IMR-90 (cell line): ENCODE measurements around the gene SIRT5. TPM values are rescaled to one million over a fixed set of nuclear protein-coding genes. Genes with fewer than 3 reads are reported as not detected.

Experiments used
- ATAC-seq: fragments of 200-7000 bp; cut with Tn5 transposase; 2 replicates; pipeline ENCODE4 v1.9.1; 2020; ENCODE audit warnings: low read depth, mild to moderate bottlenecking, moderate library complexity
- BruUV-seq: library from RNA; stranded (reverse); fragments of 400-500 nt; replicated peaks from 2 replicates; lab custom pipeline; 2021; lab: Mats Ljungman, UMichigan
- CTCF ChIA-PET: fragments of 300-600 bp; formaldehyde crosslinking; extraction: SDS; loops from one replicate; lab custom pipeline; 2021; ENCODE audit warnings: antibody characterized with exemption; lab: Yijun Ruan, JAX
- POLR2A ChIA-PET: fragments of 300-600 bp; sonication (Branson Sonifier 250); formaldehyde crosslinking; loops from one replicate; lab custom pipeline; 2022; ENCODE audit warnings: antibody characterized with exemption; ENCODE audit not compliant: unreplicated experiment; lab: Charles Lee
- DNase-seq: peaks from one replicate; pipeline ENCODE4 v3.0.0; 2013
- H2AFZ ChIP-seq: replicated peaks from 2 replicates; pipeline ENCODE3; 2013; ENCODE audit warnings: low read length, mild to moderate bottlenecking; ENCODE audit not compliant: poor library complexity
- H2AK5ac ChIP-seq: 2 replicates; pipeline ENCODE4 v1.6.1; 2013; ENCODE audit warnings: low read depth, low read length, inconsistent platforms
- H2AK9ac ChIP-seq: replicated peaks from 2 replicates; pipeline ENCODE3; 2013; ENCODE audit warnings: mild to moderate bottlenecking, low read depth, low read length, moderate library complexity; ENCODE audit not compliant: poor library complexity
- H2BK120ac ChIP-seq: 2 replicates; pipeline ENCODE4 v1.6.1; 2013; ENCODE audit warnings: low read depth, low read length, inconsistent platforms
- H2BK15ac ChIP-seq: 3 replicates; pipeline ENCODE4 v1.6.1; 2013; ENCODE audit warnings: low read depth, low read length, inconsistent platforms
- H2BK20ac ChIP-seq: 2 replicates; pipeline ENCODE4 v1.6.1; 2013; ENCODE audit warnings: low read depth, mild to moderate bottlenecking, inconsistent platforms, low read length, moderate library complexity
- H2BK5ac ChIP-seq: 2 replicates; pipeline ENCODE4 v1.6.1; 2013; ENCODE audit warnings: mild to moderate bottlenecking, low read depth, low read length, inconsistent platforms; ENCODE audit not compliant: poor library complexity, severe bottlenecking
- H3K14ac ChIP-seq: replicated peaks from 2 replicates; pipeline ENCODE4 v1.6.1; 2013; ENCODE audit warnings: low read depth, low read length, inconsistent platforms
- H3K18ac ChIP-seq: 2 replicates; pipeline ENCODE4 v1.6.1; 2013; ENCODE audit warnings: low read depth, low read length, control low read depth
- H3K23ac ChIP-seq: 2 replicates; pipeline ENCODE4 v1.6.1; 2013; ENCODE audit warnings: low read depth, low read length, inconsistent platforms
- H3K27ac ChIP-seq: 2 replicates; pipeline ENCODE4 v1.5.1; 2013; ENCODE audit warnings: mild to moderate bottlenecking, control low read depth, low read length; ENCODE audit not compliant: insufficient read depth
- H3K27me3 ChIP-seq: 2 replicates; pipeline ENCODE4 v1.6.1; 2013; ENCODE audit warnings: low read length; ENCODE audit not compliant: control insufficient read depth, insufficient read depth
- H3K36me3 ChIP-seq: 2 replicates; pipeline ENCODE4 v1.6.1; 2013; ENCODE audit warnings: low read length, mixed read lengths; ENCODE audit not compliant: control insufficient read depth, insufficient read depth
- H3K4ac ChIP-seq: 2 replicates; pipeline ENCODE4 v1.6.1; 2013; ENCODE audit warnings: low read depth, low read length, inconsistent platforms
- H3K4me1 ChIP-seq: 2 replicates; pipeline ENCODE4 v1.6.1; 2013; ENCODE audit warnings: low read length, mixed read lengths; ENCODE audit not compliant: control insufficient read depth, insufficient read depth
- H3K4me2 ChIP-seq: 2 replicates; pipeline ENCODE4 v1.6.1; 2013; ENCODE audit warnings: low read depth, mild to moderate bottlenecking, control low read depth, low read length, moderate library complexity
- H3K4me3 ChIP-seq: 2 replicates; pipeline ENCODE4 v1.5.1; 2013; ENCODE audit warnings: low read depth, mild to moderate bottlenecking, control low read depth, low read length, moderate library complexity; ENCODE audit not compliant: insufficient read depth
- H3K56ac ChIP-seq: 2 replicates; pipeline ENCODE4 v1.6.1; 2013; ENCODE audit warnings: low read length, inconsistent platforms; ENCODE audit not compliant: insufficient read depth; ENCODE audit errors: extremely low read depth
- H3K79me1 ChIP-seq, 2 experiments: 2 replicates each; pipeline ENCODE4 v1.6.1; 2013; ENCODE audit warnings: low read length in 2 of 2, inconsistent platforms in 1 of 2, low read depth in 1 of 2
- H3K9ac ChIP-seq: 2 replicates; pipeline ENCODE4 v1.6.1; 2013; ENCODE audit warnings: low read depth, low read length, control low read depth
- H3K9me1 ChIP-seq: 2 replicates; pipeline ENCODE4 v1.6.1; 2013; ENCODE audit warnings: low read length, inconsistent platforms; ENCODE audit not compliant: insufficient read depth
- H3K9me3 ChIP-seq: 2 replicates; pipeline ENCODE4 v1.6.1; 2013; ENCODE audit warnings: low read length; ENCODE audit not compliant: control insufficient read depth, insufficient read depth
- H4K20me1 ChIP-seq: 2 replicates; pipeline ENCODE4 v1.6.1; 2013; ENCODE audit warnings: low read length, inconsistent platforms; ENCODE audit not compliant: insufficient read depth
- H4K5ac ChIP-seq: 2 replicates; pipeline ENCODE4 v1.6.1; 2013; ENCODE audit warnings: mild to moderate bottlenecking, low read depth, low read length, control low read depth
- H4K8ac ChIP-seq, 2 experiments: 2 replicates each; pipeline ENCODE4 v1.6.1; 2013; ENCODE audit warnings: low read depth in 2 of 2, low read length in 2 of 2, control low read depth in 1 of 2, inconsistent platforms in 1 of 2
- H4K91ac ChIP-seq: 2 replicates; pipeline ENCODE4 v1.6.1; 2013; ENCODE audit warnings: low read depth, low read length, inconsistent platforms; ENCODE audit not compliant: insufficient read depth
- BHLHE40 ChIP-seq: fragments of 150-350 bp; IDR thresholded peaks from 2 replicates; pipeline ENCODE4 v1.6.1; 2016; ENCODE audit warnings: mild to moderate bottlenecking, low read depth, low read length
- CEBPB ChIP-seq: IDR thresholded peaks from 2 replicates; pipeline ENCODE4 v1.6.1; 2012; ENCODE audit warnings: low read depth, low read length, improper control_type of control experiment
- FOS ChIP-seq: fragments of 150-350 bp; IDR thresholded peaks from 2 replicates; pipeline ENCODE4 v1.6.1; 2016; ENCODE audit warnings: low read depth, low read length
- MAFK ChIP-seq: IDR thresholded peaks from 2 replicates; pipeline ENCODE4 v1.6.1; 2012; ENCODE audit warnings: low read depth, low read length, improper control_type of control experiment
- MAZ ChIP-seq: IDR thresholded peaks from 2 replicates; pipeline ENCODE4 v1.6.1; 2012; ENCODE audit warnings: low read depth, mild to moderate bottlenecking, low read length, improper control_type of control experiment, moderate library complexity, borderline replicate concordance
- POLR2A ChIP-seq: IDR thresholded peaks from 2 replicates; pipeline ENCODE4 v1.6.1; 2012; ENCODE audit warnings: mild to moderate bottlenecking, low read depth, low read length
- RAD21 ChIP-seq: IDR thresholded peaks from 2 replicates; pipeline ENCODE4 v1.6.1; 2012; ENCODE audit warnings: low read length, improper control_type of control experiment
- RCOR1 ChIP-seq: IDR thresholded peaks from 2 replicates; pipeline ENCODE4 v1.6.1; 2012; ENCODE audit warnings: mild to moderate bottlenecking, low read length, improper control_type of control experiment; ENCODE audit not compliant: insufficient replicate concordance
- RFX5 ChIP-seq: IDR thresholded peaks from 2 replicates; pipeline ENCODE4 v1.8.0; 2012; ENCODE audit warnings: low read depth, mild to moderate bottlenecking, low read length, moderate library complexity
- SMC3 ChIP-seq: fragments of 150-350 bp; IDR thresholded peaks from 2 replicates; pipeline ENCODE4 v1.6.1; 2016; ENCODE audit warnings: low read depth, mild to moderate bottlenecking, antibody characterized with exemption, low read length, moderate library complexity
- USF2 ChIP-seq: fragments of 150-350 bp; IDR thresholded peaks from 2 replicates; pipeline ENCODE4 v1.6.1; 2017; ENCODE audit warnings: mild to moderate bottlenecking, antibody characterized with exemption, low read length, low read depth
- dilution Hi-C: fragments of 300-500 bp; cut with HindIII; formaldehyde crosslinking; loops from one replicate; pipeline ENCODE4 v1.14.3; 2018; ENCODE audit warnings: low sequenced_read_pairs; ENCODE audit not compliant: unreplicated experiment
- in situ Hi-C: fragments of 300-500 bp; cut with MboI; formaldehyde crosslinking; loops from 3 replicates; pipeline ENCODE4 v1.14.3; 2019; ENCODE audit warnings: low sequenced_read_pairs, inconsistent platforms, mixed read lengths
- intact Hi-C: fragments of 100-400 bp; cut with micrococcal nuclease; formaldehyde crosslinking; loops from 2 replicates; pipeline ENCODE4 v1.10.0; 2022
- polyA plus RNA-seq, 3 experiments: library from polyadenylated mRNA; depleted of rRNA; stranded (reverse); fragments of >200 nt; gene quantifications; 2 replicates each; pipeline ENCODE4 v1.2.3, GENCODE V29; 2012; ENCODE audit warnings: low replicate concordance in 1 of 3
- total RNA-seq: library from RNA; depleted of rRNA; stranded (reverse); fragments of >200 nt; gene quantifications from 2 replicates; pipeline ENCODE4 v1.2.3, GENCODE V29; 2012
- TF ChIP-seq, protein P1 (sequence below): fragments of 150-350 bp; IDR thresholded peaks from 2 replicates; pipeline ENCODE4 v1.6.1; 2016; ENCODE audit warnings: low read depth, mild to moderate bottlenecking, low read length, moderate library complexity, borderline replicate concordance

The SIRT5 gene
- total and polyA plus RNA-seq, 2 of the 4 experiments (the other 2 are of a cell fraction) = 4.7 to 5.2 TPM

DNA sequence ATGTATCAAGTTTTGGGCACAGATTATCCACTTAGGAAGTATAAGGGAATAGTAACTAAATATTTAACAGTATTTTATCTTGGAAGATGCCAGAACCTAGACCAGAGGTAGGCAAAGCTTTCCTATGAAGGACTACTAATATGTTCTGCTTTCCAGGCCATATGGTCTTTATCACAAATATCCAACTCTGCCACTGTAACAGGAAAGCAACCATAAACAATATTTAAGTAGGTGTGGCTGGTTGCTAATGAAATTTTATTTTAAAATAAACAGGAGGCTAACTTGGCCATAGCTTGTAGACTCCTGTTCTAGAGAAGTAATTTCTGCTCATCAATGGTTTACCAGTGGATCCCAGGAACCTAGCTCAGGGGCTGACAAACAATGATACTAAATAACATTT lies 80.1 kb downstream of the SIRT5 start:
- dilution Hi-C loops = no loop called here
- intact Hi-C loops = no loop called here

More for the DNA sequence above, 80.1 kb downstream of the SIRT5 start:
- H3K23ac ChIP-seq = no peak overlapping the region
- no peak overlapping the region for H3K4me3 ChIP-seq
- H4K8ac ChIP-seq = no peak overlapping the region
- H3K14ac ChIP-seq = no peak overlapping the region
- ATAC-seq (no peak; the same call in 1 of the 2 replicates), DNase-seq (no peak)
- in situ Hi-C loops = no loop called here
- BruUV-seq = no TSS peak
- H4K5ac ChIP-seq = no peak overlapping the region
- no peak overlapping the region for H3K27ac ChIP-seq
- H3K27me3 ChIP-seq = no peaks in the 10 kb centered on the region
- no peak overlapping the region for H3K4ac ChIP-seq
- H3K4me2 ChIP-seq = no peak overlapping the region
- H3K36me3 ChIP-seq = 0 out of 2 replicates have a peak, but pooled peaks cover 2% of the 10 kb centered on the region
- no peak overlapping the region for H2BK15ac ChIP-seq
- no peak overlapping the region for H2AFZ ChIP-seq
- peaks cover 3% of the 10 kb centered on the region; the same call in 1 of the 2 replicates for H4K20me1 ChIP-seq
- no peak overlapping the region for H2AK9ac ChIP-seq
- no peaks in the 10 kb centered on the region for H3K9me3 ChIP-seq
- ChIA-PET CTCF (no interaction called here), POLR2A (no interaction called here)
- peaks cover 5% of the 10 kb centered on the region for H3K9me1 ChIP-seq
- H2BK120ac ChIP-seq = no peak overlapping the region
- H2BK20ac ChIP-seq = no peak overlapping the region
- no peak overlapping the region for H4K91ac ChIP-seq
- no peak overlapping the region for H2BK5ac ChIP-seq
- TF ChIP-seq RFX5 (no peak), SMC3 (no peak), FOS (no peak), CEBPB (no peak), POLR2A (no peak), MAFK (no peak), USF2 (no peak), RCOR1 (no peak), MAZ (no peak), RAD21 (no peak), BHLHE40 (no peak)
- TF ChIP-seq, protein P1, sequence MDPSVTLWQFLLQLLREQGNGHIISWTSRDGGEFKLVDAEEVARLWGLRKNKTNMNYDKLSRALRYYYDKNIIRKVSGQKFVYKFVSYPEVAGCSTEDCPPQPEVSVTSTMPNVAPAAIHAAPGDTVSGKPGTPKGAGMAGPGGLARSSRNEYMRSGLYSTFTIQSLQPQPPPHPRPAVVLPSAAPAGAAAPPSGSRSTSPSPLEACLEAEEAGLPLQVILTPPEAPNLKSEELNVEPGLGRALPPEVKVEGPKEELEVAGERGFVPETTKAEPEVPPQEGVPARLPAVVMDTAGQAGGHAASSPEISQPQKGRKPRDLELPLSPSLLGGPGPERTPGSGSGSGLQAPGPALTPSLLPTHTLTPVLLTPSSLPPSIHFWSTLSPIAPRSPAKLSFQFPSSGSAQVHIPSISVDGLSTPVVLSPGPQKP = no peak
- H2AK5ac ChIP-seq = no peak overlapping the region
- no peak overlapping the region for H3K18ac ChIP-seq
- no peak overlapping the region for H3K56ac ChIP-seq
- peaks cover 14 to 30% of the 10 kb centered on the region in 2 experiments for H3K79me1 ChIP-seq
- no peaks in the 10 kb centered on the region for H3K4me1 ChIP-seq
- H3K9ac ChIP-seq = no peak overlapping the region
